Right atrium auricular region (tissue), 2 donors: Measurements from ENCODE around the gene ARHGEF4. TPM values are rescaled to one million over a fixed set of nuclear protein-coding genes. Genes with fewer than 3 reads are reported as not detected.

Experiments
- DNase-seq: peaks from one replicate; pipeline ENCODE4 v3.0.0-alpha.2; 2019; ENCODE audit warnings: low spot score
- H3K27ac ChIP-seq, 2 donors: fragments of 200-600 bp; sonication (generic); 1 replicate in 1 of 2; 2 replicates in 1 of 2; pipeline ENCODE4 v1.5.1; 2016 to 2019
- H3K27me3 ChIP-seq, 2 donors: fragments of 200-600 bp; sonication (generic); one replicate each; pipeline versions ENCODE4 v1.5.1 to v1.6.0; 2017 to 2019
- H3K36me3 ChIP-seq: fragments of 200-600 bp; sonication (generic); one replicate; pipeline ENCODE4 v1.5.1; 2016
- H3K4me1 ChIP-seq, 2 donors: fragments of 200-600 bp; sonication (generic); one replicate each; pipeline versions ENCODE4 v1.5.1 to v1.6.0; 2017 to 2019
- H3K4me3 ChIP-seq, 2 donors: fragments of 200-600 bp; sonication (generic); 1 replicate in 1 of 2; 2 replicates in 1 of 2; pipeline ENCODE4 v1.5.1; 2017 to 2019; ENCODE audit warnings: mild to moderate bottlenecking in 1 of 2, moderate library complexity in 1 of 2
- H3K9me3 ChIP-seq, 2 donors: fragments of 200-600 bp; sonication (generic); one replicate each; pipeline ENCODE4 v1.5.1; 2019
- total RNA-seq, 2 donors: library from RNA; depleted of rRNA; stranded (reverse); fragments of >200 nt; gene quantifications; one replicate each; pipeline ENCODE4 v1.1.0, GENCODE V29; 2016
- TF ChIP-seq, protein P1 (sequence below), 2 donors: fragments of 200-600 bp; sonication (generic); IDR thresholded peaks; one replicate each; pipeline ENCODE4 v1.5.1; 2019; ENCODE audit warnings: antibody characterized with exemption in 2 of 2

ARHGEF4 gene
- total RNA-seq, 2 donors from 2014 or later: 3.5 to 8.1 TPM

DNA sequence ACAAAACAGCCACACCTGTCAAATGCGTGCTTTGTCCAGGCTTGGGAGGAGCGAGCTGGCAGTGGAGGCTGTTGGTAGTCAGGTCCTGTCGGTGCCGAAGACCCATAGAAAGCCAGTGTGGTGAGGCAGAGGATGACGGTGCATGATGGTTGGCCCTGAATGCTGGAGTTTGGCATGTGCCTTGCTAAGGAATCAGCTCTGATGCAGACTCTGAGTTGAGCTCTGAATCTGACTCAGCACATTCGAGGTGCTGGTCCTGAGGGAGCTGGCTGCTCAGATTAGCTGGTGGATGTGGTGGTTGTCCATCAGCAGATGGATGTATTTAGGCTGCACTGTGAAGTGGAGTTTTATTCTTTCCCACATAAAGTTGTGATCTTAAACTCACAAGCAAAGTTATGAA lies 111.3 kb downstream of the ARHGEF4 start:
- H3K36me3 ChIP-seq: no peaks in the 10 kb centered on the region
- TF ChIP-seq, protein P1, sequence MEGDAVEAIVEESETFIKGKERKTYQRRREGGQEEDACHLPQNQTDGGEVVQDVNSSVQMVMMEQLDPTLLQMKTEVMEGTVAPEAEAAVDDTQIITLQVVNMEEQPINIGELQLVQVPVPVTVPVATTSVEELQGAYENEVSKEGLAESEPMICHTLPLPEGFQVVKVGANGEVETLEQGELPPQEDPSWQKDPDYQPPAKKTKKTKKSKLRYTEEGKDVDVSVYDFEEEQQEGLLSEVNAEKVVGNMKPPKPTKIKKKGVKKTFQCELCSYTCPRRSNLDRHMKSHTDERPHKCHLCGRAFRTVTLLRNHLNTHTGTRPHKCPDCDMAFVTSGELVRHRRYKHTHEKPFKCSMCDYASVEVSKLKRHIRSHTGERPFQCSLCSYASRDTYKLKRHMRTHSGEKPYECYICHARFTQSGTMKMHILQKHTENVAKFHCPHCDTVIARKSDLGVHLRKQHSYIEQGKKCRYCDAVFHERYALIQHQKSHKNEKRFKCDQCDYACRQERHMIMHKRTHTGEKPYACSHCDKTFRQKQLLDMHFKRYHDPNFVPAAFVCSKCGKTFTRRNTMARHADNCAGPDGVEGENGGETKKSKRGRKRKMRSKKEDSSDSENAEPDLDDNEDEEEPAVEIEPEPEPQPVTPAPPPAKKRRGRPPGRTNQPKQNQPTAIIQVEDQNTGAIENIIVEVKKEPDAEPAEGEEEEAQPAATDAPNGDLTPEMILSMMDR (IDR thresholded peaks at IDR 0.05): no peak
- H3K27ac ChIP-seq: no peak overlapping the region
- no peak overlapping the region for H3K4me3 ChIP-seq
- peaks cover 0 to 36% of the 10 kb centered on the region in 2 donors for H3K9me3 ChIP-seq
- no peaks in the 10 kb centered on the region for H3K27me3 ChIP-seq
- DNase-seq: no peak
- no peaks in the 10 kb centered on the region for H3K4me1 ChIP-seq

DNA sequence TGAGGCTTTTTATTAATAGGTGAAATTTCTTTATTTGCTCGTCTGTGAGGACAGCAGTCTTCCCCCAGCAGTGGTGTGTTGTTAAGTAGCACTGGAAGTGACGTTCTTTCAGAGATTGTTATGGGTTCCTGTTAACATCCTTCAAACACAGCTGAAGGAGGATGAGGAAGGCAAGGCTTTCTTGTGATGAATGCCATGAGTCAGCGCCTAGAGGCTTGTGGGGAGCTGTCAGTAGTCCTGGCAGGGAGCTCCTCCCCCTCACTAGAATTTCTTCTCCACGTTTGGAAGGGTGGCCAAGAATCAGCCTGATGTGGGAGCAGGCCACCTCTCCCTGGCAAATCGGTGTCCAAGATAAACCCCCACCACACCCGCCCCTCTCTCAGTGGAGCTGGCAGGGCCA lies 113.2 kb downstream of the ARHGEF4 start:
- H3K4me1 ChIP-seq: no peaks in the 10 kb centered on the region
- H3K36me3 ChIP-seq: no peaks in the 10 kb centered on the region
- peaks cover 0 to 28% of the 10 kb centered on the region in 2 donors for H3K9me3 ChIP-seq
- no peaks in the 10 kb centered on the region for H3K27me3 ChIP-seq
- TF ChIP-seq, protein P1 (IDR thresholded peaks at IDR 0.05): no peak
- DNase-seq: no peak
- no peak overlapping the region for H3K27ac ChIP-seq
- H3K4me3 ChIP-seq: no peak overlapping the region

DNA sequence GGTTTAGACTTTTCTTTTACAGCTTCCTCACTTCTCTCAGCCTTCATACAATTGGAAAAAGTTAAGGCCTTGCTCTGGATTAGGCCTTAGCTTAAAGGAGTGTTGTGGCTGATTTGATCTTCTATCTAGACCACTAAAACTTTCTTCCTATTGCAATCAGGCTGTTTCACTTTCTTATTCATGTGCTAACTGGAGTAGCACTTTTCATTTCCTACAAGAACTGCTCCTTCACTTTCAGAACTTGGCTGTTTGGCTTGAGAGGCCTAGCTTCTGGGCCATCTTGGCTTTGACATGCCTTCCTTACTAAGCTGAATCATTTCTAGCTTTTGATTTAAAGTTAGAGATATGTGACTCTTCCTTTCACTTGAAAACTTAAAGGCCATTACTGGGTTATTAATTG lies 114.3 kb downstream of the ARHGEF4 start:
- Histone ChIP-seq H3K27me3 (no peaks in the 10 kb centered on the region), H3K4me3 (no peak overlapping the region), H3K27ac (no peak overlapping the region), H3K36me3 (no peaks in the 10 kb centered on the region), H3K9me3 (peaks cover 0 to 26% of the 10 kb centered on the region in 2 donors), H3K4me1 (no peaks in the 10 kb centered on the region)
- TF ChIP-seq, protein P1 (IDR thresholded peaks at IDR 0.05): no peak
- no peak for DNase-seq

DNA sequence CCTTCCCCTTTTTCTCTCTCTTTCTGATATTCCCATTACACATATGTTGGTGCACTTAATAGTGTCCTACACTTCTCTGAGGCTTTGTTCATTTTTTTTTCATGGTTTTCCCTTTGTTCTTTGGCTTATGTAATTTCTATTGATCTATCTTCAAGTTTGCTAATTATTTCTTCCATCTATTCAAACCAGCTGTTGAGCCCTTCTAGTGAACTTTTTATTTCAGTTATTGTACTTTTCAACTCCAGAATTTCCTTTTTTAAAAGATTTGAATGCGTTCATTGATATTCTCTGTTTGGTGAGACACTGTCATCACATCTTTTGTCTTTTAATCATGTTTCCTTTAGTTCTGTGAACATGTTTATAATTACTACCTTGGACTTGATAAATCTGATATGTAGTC lies 118.2 kb downstream of the ARHGEF4 start:
- H3K4me3 ChIP-seq: no peak overlapping the region
- TF ChIP-seq, protein P1 (IDR thresholded peaks at IDR 0.05): no peak
- no peak for DNase-seq

DNA sequence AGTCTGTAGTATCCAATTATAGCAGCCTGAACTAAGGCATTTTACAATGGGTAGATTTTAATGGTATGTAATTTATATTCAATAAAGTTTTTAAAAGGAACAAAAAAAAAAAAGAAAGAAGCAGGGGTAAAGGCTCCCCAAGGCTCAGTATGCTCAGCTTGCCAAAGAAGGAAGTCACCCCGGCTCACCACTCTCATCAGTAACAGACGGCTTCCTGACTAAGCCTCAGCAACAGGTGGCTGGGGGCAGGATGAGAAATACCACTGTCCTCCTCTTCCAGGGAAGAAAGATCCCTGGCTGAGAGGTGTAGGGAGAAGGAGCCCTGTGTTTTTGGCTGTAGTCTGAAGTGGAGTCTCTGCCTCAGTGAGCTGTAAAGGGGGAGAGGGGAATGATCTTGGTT lies 121.2 kb downstream of the ARHGEF4 start:
- Histone ChIP-seq H3K27me3 (no peaks in the 10 kb centered on the region), H3K9me3 (peaks cover 0 to 20% of the 10 kb centered on the region in 2 donors), H3K36me3 (no peaks in the 10 kb centered on the region), H3K27ac (no peak overlapping the region), H3K4me1 (no peaks in the 10 kb centered on the region), H3K4me3 (no peak overlapping the region)
- TF ChIP-seq, protein P1 (IDR thresholded peaks at IDR 0.05): no peak
- DNase-seq: no peak

More for the DNA sequence above, 118.2 kb downstream of the ARHGEF4 start:
- H3K9me3 ChIP-seq: peaks cover 0 to 25% of the 10 kb centered on the region in 2 donors
- no peaks in the 10 kb centered on the region for H3K36me3 ChIP-seq
- no peaks in the 10 kb centered on the region for H3K4me1 ChIP-seq
- no peaks in the 10 kb centered on the region for H3K27me3 ChIP-seq
- no peak overlapping the region for H3K27ac ChIP-seq

DNA sequence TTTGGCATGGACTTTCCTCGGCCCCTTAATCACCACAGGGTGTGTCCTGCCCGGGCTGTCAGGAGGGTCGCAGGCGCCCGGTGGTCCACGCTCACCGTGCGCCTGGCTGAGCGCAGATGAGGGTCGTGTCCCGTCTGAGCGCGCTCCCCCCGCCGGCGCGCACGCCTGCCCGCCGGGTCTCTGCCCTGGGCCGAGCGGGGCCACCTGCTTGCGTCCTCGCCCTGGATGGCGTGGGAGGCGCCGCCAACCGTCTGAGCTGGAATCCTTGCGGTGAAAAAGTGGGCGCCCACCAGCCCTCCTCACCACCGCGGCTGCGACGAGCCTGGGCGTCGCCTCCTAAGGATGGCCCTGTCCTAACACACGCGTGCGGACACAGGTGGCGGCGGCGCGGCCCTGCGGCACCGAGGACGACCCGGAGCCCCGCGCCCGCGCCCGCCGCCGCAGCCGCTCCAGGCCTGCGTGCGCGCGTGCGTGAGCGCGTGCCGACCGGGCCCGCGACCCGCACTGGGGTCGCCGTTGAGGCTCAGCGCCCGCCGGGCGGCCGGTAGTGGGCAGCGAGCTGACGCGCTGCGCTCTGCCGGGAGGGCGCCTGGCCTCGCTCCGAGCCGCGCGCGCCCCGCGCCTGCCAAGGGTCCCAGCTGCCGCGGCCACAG lies 126.6 kb downstream of the ARHGEF4 start:
- no peak for DNase-seq
- TF ChIP-seq, protein P1 (IDR thresholded peaks at IDR 0.05): no peak
- peaks cover 0 to 8% of the 10 kb centered on the region in 2 donors for H3K4me1 ChIP-seq
- no peaks in the 10 kb centered on the region for H3K9me3 ChIP-seq
- H3K27ac ChIP-seq: no peak overlapping the region
- H3K4me3 ChIP-seq: peak overlapping the region in 1 of 2 donors; percentile 41
- peaks cover 0 to 4% of the 10 kb centered on the region in 2 donors for H3K27me3 ChIP-seq
- H3K36me3 ChIP-seq: no peaks in the 10 kb centered on the region
